GM10248 (cell line): ENCODE measurements around the gene RBSN.

Experiments
- CTCF ChIA-PET: fragments of 300-600 bp; sonication (Branson Sonifier 250); formaldehyde crosslinking; extraction: SDS; loops from one replicate; lab custom pipeline; 2021; ENCODE audit warnings: antibody characterized with exemption; lab: Yijun Ruan, JAX
- POLR2A ChIA-PET: fragments of 350-650 bp; sonication (Branson Sonifier 250); formaldehyde crosslinking; extraction: SDS; loops from one replicate; lab custom pipeline; 2020; ENCODE audit warnings: antibody characterized with exemption; lab: Yijun Ruan, JAX
- DNase-seq: peaks from one replicate; pipeline ENCODE4 v3.0.0; 2012; ENCODE audit errors: extremely low spot score
- CTCF ChIP-seq: IDR thresholded peaks from 2 replicates; pipeline ENCODE4 v1.5.1; 2012; ENCODE audit warnings: mild to moderate bottlenecking, low read depth; ENCODE audit errors: extremely low read depth, missing control alignments, control extremely low read depth

The RBSN gene

GRCh38 chr3:15056676-15057404 lies 42.1 kb downstream of the RBSN start:
- ChIA-PET POLR2A (no interaction called here), CTCF (interaction anchor here (1.0 kb wide), 1 partner anchor 42 kb away, joined by 3 read pairs; the partner anchor contains the start of gene RBSN)
- TF ChIP-seq CTCF = no peak
- DNase-seq = no peak

- CTCF ChIA-PET = interaction anchor here (0.6 to 1.2 kb wide), 2 partner anchors 21 to 23 kb away, joined by 3 read pairs; no protein-coding TSS in a partner anchor
- DNase-seq = peak; percentile 49
- POLR2A ChIA-PET = interaction anchor here (1.6 kb wide), 1 partner anchor 10 kb away, joined by 4 read pairs; the partner anchor contains the start of gene MRPS25
- TF ChIP-seq CTCF = no peak
Observed at GRCh38 chr3:15055019-15055557, 43.9 kb downstream of the RBSN start.

- ChIA-PET CTCF (interaction anchor here (0.9 to 3.5 kb wide), 4 partner anchors 15 to 54 kb away, joined by 3 to 25 read pairs (median 7); no protein-coding TSS in a partner anchor), POLR2A (no interaction called here)
- TF ChIP-seq CTCF = no peak
- no peak for DNase-seq
Observed at GRCh38 chr3:15053541-15053940, 45.4 kb downstream of the RBSN start.

GRCh38 chr3:15052335-15053242 lies 46.4 kb downstream of the RBSN start:
- POLR2A ChIA-PET = no interaction called here
- CTCF ChIA-PET = interaction anchor here (0.7 to 4.0 kb wide), 16 partner anchors 12 to 86 kb away, joined by 3 to 26 read pairs (median 4); partner anchors contain the start of gene MRPS25
- no peak for TF ChIP-seq CTCF
- no peak for DNase-seq

GRCh38 chr3:15051531-15051930 lies 47.4 kb downstream of the RBSN start:
- ChIA-PET CTCF (interaction anchor here (0.6 to 4.0 kb wide), 29 partner anchors 9 to 152 kb away, joined by 3 to 26 read pairs (median 6); partner anchors contain the start of genes MRPS25, NR2C2 and RBSN), POLR2A (interaction anchor here (1.0 kb wide), 1 partner anchor 14 kb away, joined by 3 read pairs; the partner anchor contains the start of gene MRPS25)
- DNase-seq = peak; percentile 72

More at GRCh38 chr3:15051531-15051930, 47.4 kb downstream of the RBSN start:
- TF ChIP-seq CTCF = peak; percentile 65
